Measurements from ENCODE around the gene ADPRHL1. TPM values are rescaled to one million over a fixed set of nuclear protein-coding genes. Genes with fewer than 3 reads are reported as not detected.

Gene ADPRHL1
- total and polyA plus RNA-seq, 7 donors = 186 to 776 (median 294) TPM

DNA sequence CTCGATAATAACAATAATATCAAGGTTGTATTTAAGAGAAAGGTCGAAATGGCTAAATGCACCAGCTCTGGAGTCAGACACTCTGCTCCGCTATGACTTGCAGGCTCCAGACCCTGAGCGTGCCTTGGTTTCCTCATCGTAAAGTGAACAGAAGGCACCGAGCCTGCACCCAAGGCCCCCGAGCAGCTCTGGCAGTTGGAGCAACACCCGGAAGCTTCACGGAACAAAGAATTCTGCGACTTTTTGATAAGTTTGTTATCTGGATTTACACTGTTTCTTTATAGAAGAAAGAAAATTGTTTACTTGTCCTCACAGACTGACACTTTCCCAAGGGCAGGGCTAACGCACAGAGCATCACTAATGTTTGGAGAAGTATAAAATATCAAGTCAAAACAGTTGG, 93.7 kb downstream of the ADPRHL1 start:
- Histone ChIP-seq H3K4me3 (no peak overlapping the region), H3K27me3 (ENCODE audit: insufficient read depth in 3 of 3, low read length in 2 of 3) (no peaks in the 10 kb centered on the region), H3K9me3 (no peaks in the 10 kb centered on the region), H3K27ac (no peak overlapping the region), H3K36me3 (ENCODE audit: insufficient read depth in 1 of 2, low read depth in 1 of 2) (peaks cover 0 to 11% of the 10 kb centered on the region in 2 donors), H3K4me1 (peaks cover 9% of the 10 kb centered on the region)
- 83 to 91% (median 89%) methylated on average over 11 of the region's 11 CpGs for WGBS, 3 donors
- no peak for ATAC-seq
- intact Hi-C loops (cut with DNase I) = no loop called here
- DNase-seq = no peak
- TF ChIP-seq CTCF (IDR thresholded peaks at IDR 0.05) = no peak

GRCh38 chr13:113358653-113359190, 94.6 kb downstream of the ADPRHL1 start:
- intact Hi-C loops (cut with DNase I) = no loop called here
- Histone ChIP-seq H3K9me3 (no peaks in the 10 kb centered on the region), H3K4me1 (peaks cover 8% of the 10 kb centered on the region), H3K36me3 (ENCODE audit: insufficient read depth in 1 of 2, low read depth in 1 of 2) (peaks cover 0 to 12% of the 10 kb centered on the region in 2 donors), H3K4me3 (no peak overlapping the region), H3K27me3 (ENCODE audit: insufficient read depth in 3 of 3, low read length in 2 of 3) (no peaks in the 10 kb centered on the region), H3K27ac (no peak overlapping the region)
- no peak for TF ChIP-seq CTCF (IDR thresholded peaks at IDR 0.05)
- 77 to 84% (median 83%) methylated on average over 6 of the region's 6 CpGs for WGBS, 3 donors
- DNase-seq = no peak
- no peak for ATAC-seq

DNA sequence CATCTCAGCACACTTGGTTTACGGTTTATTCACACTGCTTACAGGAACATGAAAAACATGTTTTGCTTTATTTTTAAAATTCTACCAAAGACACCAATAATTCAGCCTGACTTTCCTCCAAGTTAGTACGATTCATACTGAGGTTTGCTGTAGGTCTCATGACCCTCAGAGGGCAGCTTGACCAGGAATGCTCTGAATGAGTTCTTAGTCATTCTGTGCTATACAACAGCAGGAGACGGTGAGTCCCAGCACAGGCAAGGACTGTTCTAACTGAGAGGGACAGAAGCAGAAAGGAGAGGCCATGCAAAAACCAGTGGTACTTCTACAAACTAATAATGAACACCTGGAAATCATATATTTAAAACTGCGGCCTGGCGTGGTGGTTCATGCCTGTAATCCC, 95.8 kb downstream of the ADPRHL1 start:
- 89 to 95% (median 91%) methylated on average over 5 of the region's 5 CpGs for WGBS, 3 donors

GRCh38 chr13:113356596-113356995, 96.7 kb downstream of the ADPRHL1 start:
- no peaks in the 10 kb centered on the region for H3K4me1 ChIP-seq
- DNase-seq (peak in 1 of 2 donors; percentile 1), ATAC-seq (no peak)
- H3K27ac ChIP-seq = no peak overlapping the region
- intact Hi-C loops (cut with DNase I) = no loop called here
- H3K27me3 ChIP-seq (ENCODE audit: insufficient read depth in 3 of 3, low read length in 2 of 3) = no peaks in the 10 kb centered on the region
- no peak for TF ChIP-seq CTCF (IDR thresholded peaks at IDR 0.05)
- 59 to 64% (median 60%) methylated on average over 4 of the region's 4 CpGs for WGBS, 3 donors
- no peaks in the 10 kb centered on the region for H3K9me3 ChIP-seq
- H3K4me3 ChIP-seq = no peak overlapping the region
- H3K36me3 ChIP-seq (ENCODE audit: insufficient read depth in 1 of 2, low read depth in 1 of 2) = peaks cover 0 to 18% of the 10 kb centered on the region in 2 donors

More for the DNA sequence above, 95.8 kb downstream of the ADPRHL1 start:
- Histone ChIP-seq H3K4me3 (no peak overlapping the region), H3K9me3 (no peaks in the 10 kb centered on the region), H3K36me3 (ENCODE audit: insufficient read depth in 1 of 2, low read depth in 1 of 2) (peaks cover 0 to 18% of the 10 kb centered on the region in 2 donors), H3K27me3 (ENCODE audit: insufficient read depth in 3 of 3, low read length in 2 of 3) (no peaks in the 10 kb centered on the region), H3K27ac (no peak overlapping the region), H3K4me1 (no peaks in the 10 kb centered on the region)
- DNase-seq = peak in 1 of 2 donors; percentile 10
- intact Hi-C loops (cut with DNase I) = no loop called here
- ATAC-seq = no peak
- no peak for TF ChIP-seq CTCF (IDR thresholded peaks at IDR 0.05)

- Histone ChIP-seq H3K9me3 (no peaks in the 10 kb centered on the region), H3K4me1 (no peaks in the 10 kb centered on the region), H3K27me3 (ENCODE audit: insufficient read depth in 3 of 3, low read length in 2 of 3) (no peaks in the 10 kb centered on the region), H3K36me3 (ENCODE audit: insufficient read depth in 1 of 2, low read depth in 1 of 2) (peaks cover 0 to 26% of the 10 kb centered on the region in 2 donors), H3K4me3 (no peak overlapping the region), H3K27ac (no peak overlapping the region)
- intact Hi-C loops (cut with DNase I) = no loop called here
- DNase-seq (peak in 1 of 2 donors; percentile 15), ATAC-seq (no peak)
- TF ChIP-seq CTCF (IDR thresholded peaks at IDR 0.05) = no peak
- WGBS, 3 donors = 65 to 71% (median 68%) methylated on average over 10 of the region's 10 CpGs
Measured at GRCh38 chr13:113355621-113356020, 97.7 kb downstream of the ADPRHL1 start.

All from psoas muscle (tissue), 8 donors.